GM10847 (cell line): ENCODE measurements around the gene DRD1.

Experiments used
- POLR2A ChIP-seq: IDR thresholded peaks from 2 replicates; pipeline ENCODE4 v1.6.1; 2011; ENCODE audit not compliant: insufficient read length; ENCODE audit errors: extremely low read depth

Gene DRD1

DNA sequence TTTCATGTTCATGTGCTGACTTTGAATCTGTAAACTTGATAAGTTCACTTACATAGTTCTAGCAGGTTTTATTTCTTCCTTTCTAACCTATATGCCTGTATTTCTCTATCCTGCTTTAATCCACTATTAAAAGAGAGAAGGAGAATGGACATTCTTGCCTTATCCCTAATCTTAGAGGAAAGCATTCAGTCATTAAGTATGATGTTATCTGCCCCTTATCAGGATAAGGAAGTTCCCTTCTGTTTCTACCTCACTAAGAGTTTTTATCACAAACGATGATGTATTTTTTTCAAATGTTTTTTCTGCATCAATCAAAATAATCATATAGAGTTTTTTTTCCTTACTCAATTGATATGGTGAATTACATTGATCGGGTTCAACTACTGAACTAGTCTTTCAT, 33.1 kb downstream of the DRD1 start:
- TF ChIP-seq POLR2A: no peak

DNA sequence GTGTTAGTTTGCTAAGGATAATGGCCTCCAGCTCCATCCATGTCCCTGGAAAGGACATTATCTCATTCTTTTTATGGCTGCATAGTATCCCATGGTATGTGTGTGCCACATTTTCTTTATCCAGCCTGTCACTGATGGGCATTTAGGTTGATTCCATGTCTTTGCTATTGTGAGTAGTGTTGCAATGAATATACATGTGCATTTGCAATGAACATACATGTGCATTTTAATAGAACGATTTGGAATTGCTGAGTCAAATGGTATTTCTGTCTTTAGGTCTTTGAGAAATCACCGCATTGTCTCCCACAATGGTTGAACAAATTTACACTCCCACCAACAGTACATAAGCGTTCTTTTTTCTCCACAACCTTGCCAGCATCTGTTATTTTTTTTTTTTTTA, 37.7 kb downstream of the DRD1 start:
- no peak for TF ChIP-seq POLR2A

DNA sequence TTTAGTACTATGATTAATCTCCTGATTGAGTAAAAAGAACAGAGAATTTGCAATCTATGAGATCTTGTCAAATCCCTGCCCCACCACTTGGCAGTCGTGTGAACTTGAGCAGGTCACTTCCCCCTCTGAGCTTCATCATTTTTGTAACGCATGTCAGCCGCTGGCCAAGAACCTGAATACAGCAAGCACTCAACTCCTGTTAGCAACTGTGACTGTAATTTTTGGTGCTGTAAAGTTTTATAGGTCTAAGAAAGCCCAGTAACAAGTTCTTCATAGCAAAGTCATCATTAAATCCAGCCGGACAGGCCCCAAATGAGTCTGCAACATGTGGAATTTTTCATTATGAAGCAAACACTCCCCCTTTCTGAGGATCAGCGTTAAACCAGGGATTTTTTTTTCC, 49.4 kb downstream of the DRD1 start:
- no peak for TF ChIP-seq POLR2A

DNA sequence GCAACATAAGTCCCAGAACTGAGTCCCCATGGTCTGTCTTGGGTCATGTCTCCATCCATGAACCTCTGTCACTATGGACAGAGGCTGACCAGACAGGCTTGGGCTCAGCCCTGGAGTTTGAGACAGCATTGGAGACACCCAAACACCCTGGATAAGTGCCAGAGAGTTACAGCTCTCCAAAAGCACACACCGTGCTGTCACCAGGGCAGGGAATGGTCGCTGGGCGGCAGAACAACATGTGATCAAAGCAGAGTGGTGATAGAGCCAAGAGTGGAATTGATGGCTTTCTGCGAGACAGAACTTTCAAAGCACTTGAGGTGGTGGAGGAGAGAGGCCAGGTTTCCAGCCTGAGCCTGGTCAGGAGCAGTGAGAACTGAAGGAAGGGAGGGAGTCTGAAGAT, 50.1 kb downstream of the DRD1 start:
- no peak for TF ChIP-seq POLR2A

DNA sequence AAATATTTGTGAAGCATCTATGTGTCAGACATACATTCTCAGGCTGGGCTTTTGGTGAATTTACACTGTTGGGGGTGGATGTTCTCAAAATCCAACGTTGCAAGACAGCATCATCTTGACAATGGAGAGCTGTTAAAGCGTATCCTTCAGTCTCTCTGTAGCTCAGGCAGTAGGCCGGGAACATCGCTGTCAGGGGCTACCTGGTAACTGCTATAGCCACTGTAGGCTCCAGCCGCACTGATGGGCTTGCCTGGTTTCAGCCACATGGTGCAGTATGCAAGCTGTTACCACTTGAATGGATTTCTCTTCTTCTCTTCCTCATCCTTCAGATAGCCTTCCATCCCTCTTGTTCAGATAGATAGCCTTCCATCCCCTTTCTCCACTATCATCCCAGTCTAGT, 51.7 kb downstream of the DRD1 start:
- no peak for TF ChIP-seq POLR2A

DNA sequence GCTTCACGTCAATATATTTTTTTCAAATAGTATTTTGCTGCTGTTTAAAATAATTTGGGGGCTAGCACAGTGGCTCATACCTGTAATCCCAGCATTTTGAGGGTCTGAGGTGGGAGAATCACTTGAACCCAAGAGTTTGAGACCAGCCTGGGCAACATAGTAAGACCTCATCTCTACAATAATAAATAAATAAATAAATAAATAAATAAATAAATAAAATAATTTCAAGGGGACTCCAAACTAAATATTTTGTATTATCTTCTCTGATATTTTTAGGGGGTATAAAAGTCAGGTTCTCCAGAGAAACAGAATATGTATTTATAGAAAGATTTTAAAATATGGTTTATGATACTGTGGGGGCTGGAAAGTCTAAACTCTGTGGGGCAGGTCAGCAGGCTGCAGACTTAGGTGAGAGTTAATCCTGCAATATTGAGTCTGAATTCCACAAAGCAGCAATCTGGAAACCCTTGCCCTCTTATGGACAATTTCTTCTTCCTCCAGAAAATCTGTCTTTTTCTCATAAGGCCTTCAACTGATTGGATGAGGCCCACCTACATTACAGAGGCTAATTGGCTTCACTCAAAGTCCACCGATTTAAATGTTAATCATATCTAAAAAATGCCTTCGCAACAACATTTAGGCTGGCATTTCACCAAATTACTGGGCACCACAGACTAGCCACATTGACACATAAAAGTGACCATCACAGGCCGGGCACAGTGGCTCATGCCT, 53.5 kb downstream of the DRD1 start:
- no peak for TF ChIP-seq POLR2A
